HT-29 (cell line): Measurements from ENCODE around the gene LGALS9B. TPM values are rescaled to one million over a fixed set of nuclear protein-coding genes. Genes with fewer than 3 reads are reported as not detected.
"Not testable (repeated sequence)": the region's sequence is repeated elsewhere in the genome, so short reads cannot be mapped to it uniquely, and the experiment has no call there.

Source experiments
- DNase-seq: peaks from one replicate; pipeline ENCODE4 v3.0.0-alpha.2; 2015; ENCODE audit warnings: low spot score
- small RNA-seq: library from RNA; depleted of rRNA; stranded (forward); fragments of <200 nt; gene quantifications from one replicate; pipeline ENCODE3, GENCODE V24; 2014
- total RNA-seq: library from RNA; depleted of rRNA; stranded (reverse); fragments of >200 nt; shearing (Covaris generic); gene quantifications from 2 replicates; pipeline ENCODE4 v1.2.3, GENCODE V29; 2014; rRNA removed

The LGALS9B gene
- total RNA-seq, 1 experiment from 2014 or later, result not detected

- DNase-seq, result not testable (repeated sequence)
These were observed 50.9 kb downstream of the LGALS9B start for GRCh38 chr17:20416381-20416911.

GRCh38 chr17:20415479-20415878, 51.9 kb downstream of the LGALS9B start:
- not testable (repeated sequence) for DNase-seq

GRCh38 chr17:20401306-20402022, 65.9 kb downstream of the LGALS9B start:
- DNase-seq, result not testable (repeated sequence)

- DNase-seq, result not testable (repeated sequence)
These were observed 66.6 kb downstream of the LGALS9B start for GRCh38 chr17:20400559-20401305.

Small RNA genes within 50 kb of the gene (small RNA-seq; reads per million reads assigned to genes)
- not detected for gene YWHAEP3

Other genes with a start within 250 kb of the LGALS9B start
- not detected in 2 replicates for gene CDRT15L2, start 112.2 kb upstream of the LGALS9B start, total RNA-seq